ENCODE data around the gene MAST3. TPM values are rescaled to one million over a fixed set of nuclear protein-coding genes. Genes with fewer than 3 reads are reported as not detected.
"Not testable (repeated sequence)": the region's sequence is repeated elsewhere in the genome, so short reads cannot be mapped to it uniquely, and the experiment has no call there.

The MAST3 gene
- total RNA-seq, 1 donor from 2014 or later = 5.6 TPM

DNA sequence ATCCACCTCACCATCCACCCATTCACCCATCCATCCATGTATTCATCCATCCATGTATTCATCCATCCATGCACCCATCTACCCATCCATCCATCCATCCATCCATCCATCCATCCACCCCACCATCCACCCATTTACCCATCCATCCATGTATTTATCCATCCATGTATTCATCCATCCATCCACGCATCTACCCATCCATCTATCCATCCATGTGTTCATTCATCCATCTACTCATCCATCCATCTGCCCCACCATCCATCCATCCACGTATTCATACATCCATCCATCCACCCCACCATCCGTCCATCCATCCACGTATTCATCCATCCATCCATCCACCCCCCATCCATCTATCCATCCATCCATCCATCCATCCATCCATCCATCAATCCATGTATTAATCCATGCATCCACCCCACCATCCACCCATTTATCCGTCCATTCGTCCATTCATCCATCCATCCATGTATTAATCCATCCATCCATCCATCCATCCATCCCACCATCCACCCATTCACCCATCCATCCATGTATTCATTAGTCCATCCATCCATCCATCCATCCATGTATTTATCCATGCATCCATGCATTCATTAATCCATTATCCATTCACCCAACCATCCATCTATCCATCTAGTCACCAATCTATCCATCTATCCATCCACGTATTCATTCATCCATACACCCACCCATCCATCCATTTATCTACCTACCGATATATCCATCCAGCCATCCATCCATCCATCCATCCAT, 13.5 kb upstream of the MAST3 start:
- no peak for DNase-seq
- intact Hi-C loops (cut with micrococcal nuclease) = no loop called here
- no peak for ATAC-seq

DNA sequence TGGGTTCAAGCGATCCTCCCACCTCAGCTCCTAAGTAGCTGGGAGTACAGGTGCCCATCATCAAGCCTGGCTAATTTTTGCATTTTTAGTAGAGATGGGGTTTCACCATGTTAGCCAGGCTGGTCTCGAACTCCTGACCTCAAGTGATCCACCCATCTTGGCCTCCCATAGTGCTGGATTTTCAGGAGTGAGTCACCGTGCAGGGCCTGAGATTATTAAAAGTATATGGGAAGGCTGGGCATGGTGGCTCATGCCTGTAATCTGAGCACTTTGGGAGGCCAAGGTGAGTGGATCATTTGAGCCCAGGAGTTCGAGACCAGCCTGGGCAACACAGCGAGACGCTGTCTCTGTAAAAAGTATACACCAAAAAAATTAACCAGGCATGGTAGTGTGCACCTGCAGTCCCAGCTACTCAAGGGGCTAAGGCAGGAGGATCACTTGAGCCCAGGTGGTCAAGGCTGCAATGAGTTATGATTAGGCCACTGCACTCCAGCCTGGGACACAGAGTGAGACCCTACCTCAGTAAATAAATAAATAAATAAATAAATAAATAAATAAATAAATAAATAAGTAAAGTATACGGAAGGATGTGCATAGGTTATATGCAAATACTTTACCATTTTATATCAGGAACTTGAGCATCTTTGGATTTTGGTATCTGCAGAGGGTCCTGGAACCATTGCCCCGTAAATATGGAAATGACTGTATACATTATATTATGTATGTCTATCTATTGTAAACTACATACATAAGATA, 11.7 kb upstream of the MAST3 start:
- no peak for DNase-seq
- no peak for ATAC-seq
- intact Hi-C loops (cut with micrococcal nuclease) = no loop called here

DNA sequence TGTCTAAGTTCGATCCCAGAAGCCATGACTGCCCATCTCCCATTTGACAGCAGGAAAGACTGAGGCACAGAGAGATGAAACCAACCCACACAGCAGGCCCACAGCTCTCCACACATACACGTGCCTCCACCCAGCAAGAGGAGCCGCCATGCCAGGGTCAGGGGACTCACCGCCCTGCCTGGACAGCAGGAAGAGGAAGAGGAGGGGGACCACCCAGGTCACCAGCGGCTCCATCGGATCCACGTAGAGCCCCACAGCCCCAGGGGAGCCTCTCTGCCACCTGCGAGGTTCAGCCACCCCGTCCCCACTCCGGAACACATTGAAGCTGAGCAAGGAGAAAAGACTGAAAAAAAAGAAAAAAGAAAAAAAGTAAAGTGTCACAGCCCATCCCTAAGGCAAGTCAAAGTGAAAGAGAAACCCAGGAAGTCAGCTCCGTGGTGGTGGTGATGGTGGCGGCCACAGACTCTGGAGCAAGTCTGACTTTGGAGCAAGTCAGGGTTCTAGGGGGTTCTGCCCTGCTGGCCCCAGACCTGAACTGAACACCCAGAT, 10.9 kb upstream of the MAST3 start, which contains the start of gene IL12RB1:
TSS of gene IL12RB1 (minus strand) at position 345 of the 549 bp plus-strand sequence. CDS start at position 234, 111 bp downstream.
- intact Hi-C loops (cut with micrococcal nuclease) = no loop called here
- DNase-seq (no peak), ATAC-seq (no peak)

DNA sequence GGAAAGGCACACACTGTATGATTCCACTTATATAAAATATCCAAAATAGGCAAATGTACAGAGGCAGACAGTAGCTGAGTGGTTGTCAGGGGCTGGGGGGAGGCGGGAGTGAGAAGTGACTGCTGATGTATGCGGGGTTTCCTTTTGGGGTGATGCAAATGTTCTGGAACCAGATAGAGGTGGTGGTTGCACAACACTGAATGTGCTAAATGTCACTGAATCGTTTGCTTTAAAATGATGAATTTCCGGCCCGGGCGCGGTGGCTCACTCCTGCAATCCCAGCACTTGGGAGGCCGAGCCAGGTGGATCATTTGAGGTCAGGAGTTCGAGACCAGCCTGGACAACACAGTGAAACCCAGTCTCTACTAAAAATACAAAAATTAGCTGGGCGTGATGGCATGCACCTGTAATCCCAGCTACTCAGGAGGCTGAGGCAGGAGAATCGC, 8.5 kb upstream of the MAST3 start:
- ATAC-seq (peak; percentile 55), DNase-seq (peak; percentile 54)
- intact Hi-C loops (cut with micrococcal nuclease) = not testable (repeated sequence)

DNA sequence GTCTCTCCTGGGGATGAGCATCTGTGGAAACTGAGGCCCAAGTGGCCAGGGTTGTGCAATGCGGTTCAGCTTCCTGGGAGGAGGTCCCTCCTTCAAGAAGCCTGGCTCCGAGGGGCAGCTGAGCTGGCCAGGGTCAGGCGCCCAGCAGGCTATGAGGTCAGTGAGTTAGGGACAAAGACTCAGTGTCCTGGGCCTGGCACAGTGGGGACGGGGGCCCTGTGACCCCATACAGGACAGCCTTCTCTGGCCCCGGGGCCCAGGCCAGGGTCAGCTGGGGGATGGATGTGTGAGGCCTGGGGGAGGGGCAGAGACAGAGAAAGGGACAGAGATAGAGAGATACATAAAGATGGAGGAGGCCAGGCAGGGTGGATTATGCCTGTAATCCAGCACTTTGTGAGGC, 7.9 kb upstream of the MAST3 start:
- ATAC-seq (peak; percentile 16), DNase-seq (no peak)
- intact Hi-C loops (cut with micrococcal nuclease) = no loop called here

DNA sequence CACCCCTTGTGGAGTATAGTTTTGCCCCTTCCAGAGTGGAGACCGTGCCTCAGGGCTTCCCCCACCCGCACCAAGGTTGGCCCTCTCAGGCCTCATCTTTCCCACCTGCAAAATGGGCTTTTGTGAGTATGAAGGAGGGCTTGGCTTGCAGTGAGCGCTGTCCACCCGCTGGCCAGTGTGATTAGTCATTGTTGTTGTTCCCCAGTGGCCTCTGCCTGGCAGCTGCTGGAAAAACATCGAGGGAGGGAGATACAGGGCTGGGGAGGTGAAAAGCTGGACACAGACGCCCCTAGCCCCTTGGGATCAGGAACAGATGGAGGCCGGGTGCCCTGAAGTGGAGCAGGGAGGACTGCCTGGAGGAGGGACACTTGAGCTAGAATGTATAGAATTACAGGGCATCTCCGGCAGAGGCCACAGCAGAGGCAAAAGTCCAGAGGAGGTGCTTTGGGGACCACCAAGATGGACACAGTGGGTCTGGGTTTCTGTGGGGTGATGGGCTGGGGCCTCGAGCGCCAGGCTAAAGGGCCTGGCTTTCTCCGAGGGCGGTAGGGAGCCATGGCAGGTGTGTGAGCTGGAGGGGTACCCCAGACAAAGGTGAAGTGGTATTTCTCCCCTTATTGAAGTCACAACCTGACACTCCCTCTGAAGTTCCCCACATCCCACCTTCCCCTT, 6.9 kb upstream of the MAST3 start:
- intact Hi-C loops (cut with micrococcal nuclease) = no loop called here
- no peak for DNase-seq
- ATAC-seq = no peak

DNA sequence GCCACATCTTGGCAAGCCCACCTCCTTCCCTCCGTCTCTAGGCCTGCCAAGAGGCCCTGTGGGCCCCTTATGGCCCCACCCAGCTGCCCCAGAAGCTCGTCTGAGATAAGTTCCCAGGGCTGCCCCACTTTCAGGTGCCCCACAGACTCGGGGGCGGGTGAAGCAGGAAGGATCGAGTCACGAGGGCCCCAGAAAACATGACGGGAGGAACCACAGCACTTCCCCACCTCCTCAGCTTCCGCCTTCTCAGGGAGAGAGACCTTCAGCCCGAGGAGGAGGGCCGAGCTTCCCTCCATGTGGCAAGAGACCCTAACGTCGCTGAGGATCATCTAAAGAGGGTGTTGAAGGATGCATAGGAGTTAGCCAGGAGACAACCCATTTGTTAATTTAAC, 6.4 kb upstream of the MAST3 start:
- intact Hi-C loops (cut with micrococcal nuclease) = no loop called here
- peak; percentile 64 for ATAC-seq
- DNase-seq = peak; percentile 64

DNA sequence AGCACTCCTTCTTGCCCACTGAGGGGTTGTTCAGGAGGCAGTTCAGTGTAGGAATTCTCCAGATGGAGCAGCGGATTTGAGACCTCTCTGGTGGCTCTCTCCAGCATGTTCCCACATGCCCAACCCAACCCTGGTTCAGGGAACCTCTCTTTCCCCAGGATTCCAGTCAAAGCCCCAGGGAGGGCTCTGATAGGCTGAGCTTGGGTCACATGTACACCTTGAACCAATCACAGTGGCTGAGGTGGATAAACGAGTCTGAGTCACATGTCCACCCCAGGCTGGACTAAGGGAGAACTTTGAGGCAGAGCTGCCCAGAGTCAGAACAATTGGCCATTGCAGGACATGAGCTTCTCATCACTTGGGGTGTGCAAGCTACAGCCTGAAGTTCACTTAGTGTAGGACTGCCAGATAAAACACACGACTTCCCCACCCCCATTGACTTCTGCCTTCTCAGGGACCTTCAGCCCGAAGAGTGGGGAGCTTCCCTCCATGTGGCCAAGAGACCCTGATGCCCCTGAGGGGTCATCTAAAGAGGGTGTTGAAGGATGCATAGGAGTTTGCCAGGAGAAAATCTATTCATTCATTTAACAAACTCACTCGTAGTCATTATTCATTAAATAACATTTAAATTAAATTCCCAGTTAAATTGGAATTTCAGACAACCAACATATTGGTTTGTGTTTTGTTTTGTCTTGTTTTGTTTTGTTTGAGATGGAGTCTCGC, 4.0 kb upstream of the MAST3 start:
- intact Hi-C loops (cut with micrococcal nuclease) = no loop called here
- no peak for ATAC-seq
- no peak for DNase-seq

DNA sequence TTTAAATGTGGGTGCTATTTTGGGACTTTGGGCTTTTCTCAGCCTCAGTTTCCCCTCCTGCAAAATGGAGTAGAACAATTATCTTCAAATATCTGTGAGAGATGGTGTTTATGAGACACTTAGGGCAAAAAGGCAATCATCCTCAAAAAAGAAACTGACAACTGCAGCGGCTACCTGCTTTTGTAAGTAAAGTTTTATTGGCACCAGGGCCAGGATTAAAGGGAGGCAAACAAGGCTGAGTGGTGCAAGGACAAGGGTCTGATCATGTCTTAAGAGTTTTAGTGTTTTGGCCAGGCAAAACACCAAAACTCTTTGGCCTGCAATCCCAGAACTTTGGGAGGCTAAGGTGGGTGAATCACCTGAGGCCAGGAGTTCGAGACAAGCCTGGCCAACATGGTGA, 1.3 kb upstream of the MAST3 start:
- DNase-seq (no peak), ATAC-seq (no peak)
- intact Hi-C loops (cut with micrococcal nuclease) = no loop called here

DNA sequence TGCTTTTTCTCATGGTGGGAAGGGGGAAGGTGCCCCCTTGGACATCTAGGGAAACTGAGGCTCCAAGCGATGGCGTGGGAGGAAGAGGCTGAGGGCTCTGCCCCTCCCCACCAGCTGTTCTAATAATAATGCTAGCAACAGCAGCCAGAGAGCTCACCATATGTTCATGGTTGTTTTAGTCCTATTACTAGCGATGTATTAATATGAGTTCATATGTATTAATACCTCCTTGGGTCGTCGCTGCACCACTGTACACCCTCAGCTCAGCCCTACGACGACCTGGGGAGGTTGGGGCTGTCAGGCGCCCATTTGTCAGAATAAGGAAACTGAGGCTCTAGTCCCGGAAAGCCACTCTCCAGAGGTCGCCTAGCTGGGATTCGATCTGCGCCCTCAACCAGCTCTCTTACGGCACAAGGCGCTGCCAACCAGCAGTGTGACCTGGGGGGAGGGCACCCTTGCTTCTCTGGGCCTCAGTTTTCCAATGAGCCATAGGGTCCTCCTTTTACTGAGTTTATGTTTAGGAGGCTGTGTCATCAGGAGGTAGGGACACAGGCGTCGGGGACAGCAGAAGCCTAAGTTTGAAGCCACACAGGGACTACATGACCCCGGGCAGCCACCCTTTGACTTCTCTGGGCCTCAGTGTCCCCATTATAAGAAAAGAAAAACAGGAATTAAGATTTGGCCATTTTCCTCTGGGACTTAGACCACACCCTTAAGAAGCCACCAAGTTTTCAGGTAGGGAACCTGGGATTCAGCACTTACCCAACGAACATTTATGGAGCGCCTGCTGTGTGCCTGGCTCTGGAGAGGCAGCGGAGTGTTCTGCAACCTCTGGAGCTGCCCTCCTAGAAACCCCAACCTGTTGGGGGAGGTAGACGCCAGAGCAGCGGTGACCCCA, 664 bp downstream of the MAST3 start:
- intact Hi-C loops (cut with micrococcal nuclease) = no loop called here
- ATAC-seq = no peak
- DNase-seq = no peak

DNA sequence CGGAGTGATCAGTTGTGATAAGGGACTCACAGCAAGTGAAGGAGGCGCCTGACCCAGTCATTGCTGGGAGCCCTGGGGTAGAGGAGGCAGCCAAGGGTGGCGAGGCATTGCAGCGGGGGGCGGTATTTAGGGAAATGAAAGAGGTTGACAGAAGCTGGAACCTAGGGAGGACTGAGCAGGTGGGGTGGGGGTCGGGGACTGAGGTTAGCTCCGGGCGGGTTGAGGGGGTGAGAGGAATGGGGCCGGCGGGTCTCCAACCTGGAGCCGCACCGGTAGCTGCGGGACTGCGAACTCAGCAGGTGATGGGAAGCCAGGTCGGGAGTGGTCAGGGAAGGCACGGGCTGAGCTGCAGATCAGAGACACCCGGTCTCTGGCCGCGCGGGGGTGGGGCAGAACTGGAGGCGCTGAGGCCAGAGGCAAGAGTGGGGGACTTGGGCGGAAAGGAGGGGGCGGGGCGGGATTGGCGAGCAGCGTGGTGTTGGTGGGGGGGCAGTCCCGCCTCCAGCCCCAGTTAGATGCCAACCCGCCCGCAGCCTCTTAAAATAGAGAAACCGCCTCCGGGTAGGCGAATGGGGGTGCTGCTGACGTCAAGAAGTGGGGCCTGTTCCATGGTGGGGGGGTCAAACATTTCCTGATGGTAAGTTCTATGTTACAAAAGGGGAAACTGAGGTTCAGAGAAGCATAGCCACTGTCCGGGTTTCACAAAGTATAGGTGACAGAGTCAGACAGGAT, 1.5 kb downstream of the MAST3 start:
- no peak for ATAC-seq

DNA sequence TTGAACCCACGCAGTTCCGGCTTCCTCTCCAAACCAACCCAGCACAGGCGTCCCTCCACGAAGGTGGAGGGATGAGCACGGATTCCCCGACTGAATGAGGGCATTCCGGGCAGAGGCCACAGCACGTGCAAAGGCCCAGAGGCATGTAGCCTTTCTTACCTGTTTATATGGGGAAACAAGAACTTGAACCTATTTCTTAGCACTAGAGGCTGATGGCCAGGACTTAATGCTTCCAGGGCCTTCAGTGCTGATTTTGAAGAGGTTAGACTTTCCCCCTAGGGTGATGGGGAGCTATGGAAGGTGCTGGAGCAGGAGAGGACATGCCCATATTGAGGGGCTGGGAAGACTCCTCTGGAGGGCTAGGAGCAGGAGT, 2.0 kb downstream of the MAST3 start:
- ATAC-seq (no peak), DNase-seq (no peak)
- intact Hi-C loops (cut with micrococcal nuclease) = no loop called here

More for the DNA sequence above, 1.5 kb downstream of the MAST3 start:
- DNase-seq = no peak
- intact Hi-C loops (cut with micrococcal nuclease) = no loop called here

DNA sequence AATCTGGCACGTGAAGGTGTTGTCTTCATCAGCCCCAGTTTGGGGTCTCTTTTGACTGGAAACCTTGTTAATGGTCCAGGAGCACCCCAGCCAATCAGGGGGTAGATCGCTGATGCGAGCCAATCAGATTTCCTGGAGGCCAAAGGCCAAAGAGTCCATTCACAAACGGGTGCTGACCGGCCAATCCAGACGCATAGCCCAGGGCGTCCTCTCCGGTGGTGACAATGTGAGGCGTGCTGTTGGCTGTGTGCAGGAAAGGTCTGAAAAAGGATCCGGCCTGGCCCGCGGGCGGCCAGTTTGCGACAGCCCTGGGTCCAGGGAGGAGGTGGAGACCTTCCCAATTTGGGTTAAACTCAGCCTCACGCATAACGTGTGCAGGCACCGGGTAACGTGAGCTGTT, 3.1 kb downstream of the MAST3 start:
- DNase-seq (no peak), ATAC-seq (no peak)
- intact Hi-C loops (cut with micrococcal nuclease) = no loop called here

DNA sequence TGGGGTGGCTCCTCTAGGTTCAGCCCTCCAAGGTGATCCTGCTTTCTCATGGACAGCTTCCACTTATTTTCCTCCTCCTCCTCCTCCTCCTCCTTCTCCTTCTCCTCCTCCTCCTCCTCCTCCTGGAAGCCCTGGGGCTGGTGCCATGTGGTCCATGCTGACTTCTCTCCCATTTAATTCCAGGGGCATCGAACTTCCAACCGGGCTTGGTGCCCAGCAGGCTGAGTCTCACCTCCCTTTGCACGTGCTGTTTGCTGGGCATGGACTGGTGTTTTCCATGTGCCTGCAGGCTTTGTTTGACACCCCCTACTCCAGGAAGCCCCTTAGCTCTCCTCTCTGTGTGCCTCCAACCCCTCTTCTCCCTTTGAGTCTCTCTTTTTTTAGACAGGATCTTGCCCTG, 3.7 kb downstream of the MAST3 start:
- ATAC-seq = no peak
- no peak for DNase-seq
- intact Hi-C loops (cut with micrococcal nuclease) = no loop called here

DNA sequence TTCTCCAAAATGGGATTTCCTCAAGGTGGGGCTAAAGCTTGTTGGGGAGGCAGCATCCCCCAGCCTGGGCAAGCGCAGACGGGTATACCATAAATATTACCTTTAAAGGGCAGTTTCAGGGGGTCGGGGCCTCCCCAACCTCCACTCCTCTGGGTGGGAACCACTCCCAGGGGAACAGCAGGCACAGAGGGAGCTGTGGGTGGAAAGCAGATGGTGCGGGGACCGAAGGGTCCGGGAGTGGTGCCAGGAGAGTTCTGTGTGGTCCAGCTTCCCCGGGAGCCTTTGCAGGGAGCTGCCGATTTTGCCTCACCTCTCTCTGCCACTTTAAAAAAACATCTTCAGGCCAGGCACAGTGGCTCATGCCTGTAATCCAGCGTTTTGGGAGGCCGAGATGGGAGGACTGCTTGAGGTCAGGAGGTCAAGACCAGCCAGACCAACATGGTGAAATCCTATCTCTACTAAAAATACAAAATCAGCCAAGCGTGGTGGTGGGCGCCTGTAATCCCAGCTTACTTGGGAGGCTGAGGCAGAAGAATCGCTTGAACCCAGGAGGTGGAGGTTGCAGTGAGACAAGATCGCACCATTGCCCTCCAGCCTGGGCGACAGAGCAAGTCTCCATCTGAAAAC, 5.5 kb downstream of the MAST3 start:
- intact Hi-C loops (cut with micrococcal nuclease) = no loop called here
- no peak for ATAC-seq

DNA sequence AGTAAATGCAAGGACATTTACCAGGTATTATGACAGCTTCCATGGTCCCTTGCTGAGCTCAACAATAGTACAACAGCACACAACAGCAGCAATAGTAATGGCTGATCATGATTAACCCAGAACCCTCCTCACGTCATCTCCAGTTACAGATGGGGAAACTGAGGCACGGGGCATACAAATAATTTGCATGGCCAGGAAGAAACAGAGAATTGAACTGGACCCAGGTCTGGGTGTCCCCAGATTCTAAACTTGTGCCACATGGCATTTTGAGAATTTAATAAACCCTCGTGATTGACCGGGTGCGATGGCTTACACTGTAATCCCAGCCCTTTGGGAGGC, 7.2 kb downstream of the MAST3 start:
- no peak for ATAC-seq
- no peak for DNase-seq
- intact Hi-C loops (cut with micrococcal nuclease) = no loop called here

More for the DNA sequence above, 5.5 kb downstream of the MAST3 start:
- no peak for DNase-seq

DNA sequence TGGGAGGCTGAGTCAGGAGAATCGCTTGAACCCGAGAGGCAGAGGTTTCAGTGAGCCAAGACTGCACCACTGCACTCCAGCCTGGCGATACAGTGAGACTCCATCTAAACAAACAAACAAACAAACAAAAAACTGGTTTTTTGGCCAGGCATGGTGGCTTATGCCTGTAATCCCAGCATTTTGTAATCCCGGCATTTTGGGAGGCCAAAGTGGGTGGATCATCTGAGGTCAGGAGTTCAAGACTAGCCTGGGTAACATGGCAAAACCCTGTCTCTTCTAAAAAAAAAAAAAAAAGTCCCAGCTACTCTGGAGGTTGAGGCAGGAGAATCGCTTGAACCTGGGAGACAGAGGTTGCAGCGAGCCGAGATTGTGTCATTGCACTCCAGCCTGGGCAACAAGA, 7.7 kb downstream of the MAST3 start:
- intact Hi-C loops (cut with micrococcal nuclease); ATAC-seq; DNase-seq: not testable (repeated sequence)
